K562 (cell line): ENCODE results near the gene UNKL. TPM values are rescaled to one million over a fixed set of nuclear protein-coding genes. Genes with fewer than 3 reads are reported as not detected.

ENCODE experiments used
- CCNT2 ChIP-seq: IDR thresholded peaks from 2 replicates; pipeline ENCODE4 v1.6.1; 2011; ENCODE audit warnings: borderline replicate concordance, low read depth, mild to moderate bottlenecking, moderate library complexity, mixed read lengths, low read length; ENCODE audit not compliant: insufficient read length; ENCODE audit errors: extremely low read depth
- CHAMP1 ChIP-seq: fragments of 450-650 bp; IDR thresholded peaks from 2 replicates; pipeline ENCODE4 v1.6.1; 2016; ENCODE audit warnings: mild to moderate bottlenecking
- EGR1 ChIP-seq: fragments of 450-650 bp; conservative IDR thresholded peaks from 2 replicates; pipeline ENCODE4 v1.6.1; 2017; ENCODE audit warnings: mild to moderate bottlenecking
- ETV1 ChIP-seq: fragments of 450-650 bp; conservative IDR thresholded peaks from 2 replicates; pipeline ENCODE4 v1.6.1; 2016; ENCODE audit warnings: missing genetic modification characterization, control low read depth, low read depth, missing compliant biosample characterization
- FOXP4 ChIP-seq: sonication (generic); formaldehyde crosslinking; IDR thresholded peaks from 2 replicates; pipeline ENCODE4 v1.8.0; 2022; ENCODE audit warnings: mild to moderate bottlenecking, missing genetic modification reagents, borderline replicate concordance
- GATA2 ChIP-seq: sonication (generic); formaldehyde crosslinking; IDR thresholded peaks from 2 replicates; pipeline ENCODE4 v1.4.0; 2020; ENCODE audit warnings: mild to moderate bottlenecking, missing genetic modification reagents
- GTF2B ChIP-seq: IDR thresholded peaks from 2 replicates; pipeline ENCODE4 v1.6.1; 2011; ENCODE audit not compliant: insufficient read length; ENCODE audit errors: extremely low read depth
- HDAC1 ChIP-seq, 2 experiments: fragments of 450-650 bp; IDR thresholded peaks; 2 replicates each; pipeline ENCODE4 v1.6.1; 2016 to 2017; ENCODE audit warnings: inconsistent platforms in 1 of 2, mild to moderate bottlenecking in 1 of 2, moderate library complexity in 1 of 2
- HDAC6 ChIP-seq: IDR thresholded peaks from 2 replicates; pipeline ENCODE4 v1.6.1; 2012; ENCODE audit warnings: low read depth, mild to moderate bottlenecking, control low read depth, inconsistent platforms, low read length, moderate library complexity
- HNRNPLL ChIP-seq: fragments of 200-400 bp; formaldehyde crosslinking; IDR thresholded peaks from 2 replicates; pipeline ENCODE4 v1.6.1; 2017; ENCODE audit warnings: low read length, low read depth, mild to moderate bottlenecking; ENCODE audit not compliant: poor library complexity, severe bottlenecking
- MBD1 ChIP-seq: fragments of 250-450 bp; sonication (Bioruptor Pico); IDR thresholded peaks from 2 replicates; pipeline ENCODE4 v1.8.0; 2022; ENCODE audit warnings: inconsistent platforms
- SIN3B ChIP-seq: fragments of 450-650 bp; IDR thresholded peaks from 2 replicates; pipeline ENCODE4 v1.6.1; 2017; ENCODE audit warnings: low read depth, mild to moderate bottlenecking, moderate library complexity
- TCF15 ChIP-seq: fragments of 250-450 bp; sonication (Bioruptor Pico); IDR thresholded peaks from 2 replicates; pipeline ENCODE4 v1.8.0; 2022; ENCODE audit warnings: moderate library complexity, mild to moderate bottlenecking, inconsistent platforms
- THRA ChIP-seq: fragments of 450-650 bp; IDR thresholded peaks from 2 replicates; pipeline ENCODE4 v1.6.1; 2017; ENCODE audit warnings: mild to moderate bottlenecking, moderate library complexity
- ZBTB5 ChIP-seq: fragments of 450-650 bp; IDR thresholded peaks from 2 replicates; pipeline ENCODE4 v1.6.1; 2017; ENCODE audit warnings: antibody characterized with exemption
- polyA plus RNA-seq, 8 experiments: library from polyadenylated mRNA; depleted of rRNA in 4 of 8; stranded (reverse) in 5 of 8; unstranded in 3 of 8; fragments of >200 nt; fragmentation: Nextera tagmentation in 2 of 8; fragmentation: Illumina TruSeq in 1 of 8; extraction: Ambion mirVana in 2 of 8; extraction: Trizol in 1 of 8; gene quantifications; 2 replicates each; pipeline versions ENCODE4 v1.2.1 to v1.2.3, GENCODE V29; 2011 to 2014; ENCODE audit warnings: inconsistent platforms in 1 of 8, missing spikeins in 1 of 8
- total RNA-seq, 7 experiments: library from RNA; depleted of rRNA in 6 of 7; stranded (reverse); fragments of >200 nt in 6 of 7; fragmentation: Illumina TruSeq in 2 of 7; extraction: Trizol in 2 of 7; gene quantifications; 2 replicates each; pipeline versions ENCODE4 v1.2.1 to v1.2.3, GENCODE V29; 2011 to 2021; ENCODE audit warnings: low replicate concordance in 1 of 7

Gene UNKL
- total and polyA plus RNA-seq, 9 of the 15 experiments (the other 6 are each of a cell fraction or from before 2014, with no cell fraction given) = 0.37 to 30.2 (median 5.1) TPM

- no peak for TF ChIP-seq CCNT2
- TF ChIP-seq FOXP4 (CRISPR knock-in tag) = no peak
- no peak for TF ChIP-seq MBD1 (CRISPR knock-in tag)
- TF ChIP-seq ZBTB5 = peak; percentile 73; the same call in 1 of the 2 replicates
- no peak for TF ChIP-seq CHAMP1
- TF ChIP-seq EGR1 = peak; percentile 63
- peak in 1 of 2 experiments; percentile 72; a peak in 1 of 4 replicates for TF ChIP-seq HDAC1 (IDR thresholded peaks at IDR 0.05)
- TF ChIP-seq ETV1 (tag) = no peak
- TF ChIP-seq GATA2 (CRISPR knock-in tag) = no peak
- TF ChIP-seq THRA = no peak
- TF ChIP-seq HDAC6 = no peak
- TF ChIP-seq SIN3B = peak; percentile 30; the same call in 1 of the 2 replicates
- no peak for TF ChIP-seq TCF15 (CRISPR knock-in tag)
- TF ChIP-seq GTF2B = no peak
- TF ChIP-seq HNRNPLL = no peak
Measured at GRCh38 chr16:1333149-1333812, 81.2 kb downstream of the UNKL start, which contains the start of gene BAIAP3 (continued).
